Astrocyte of the spinal cord (primary cell): ENCODE results near the gene MAGI2.
A peak's percentile ranks its signal among the peaks of the same experiment; 100 is the strongest.

Source experiments
- DNase-seq: peaks from one replicate; pipeline ENCODE4 v3.0.0; 2011; ENCODE audit warnings: low read depth, low spot score
- H3K4me3 ChIP-seq: 2 replicates; pipeline ENCODE4 v1.5.1; 2011; ENCODE audit warnings: low read depth, mild to moderate bottlenecking, low read length, moderate library complexity
- in situ Hi-C: cut with HindIII; loops from 2 replicates; pipeline ENCODE4 v1.10.0; 2017; ENCODE audit warnings: low sequenced_read_pairs
- TF ChIP-seq, protein P1 (sequence below): IDR thresholded peaks from 2 replicates; pipeline ENCODE4 v1.5.1; 2012; ENCODE audit warnings: low read depth, mild to moderate bottlenecking, low read length, inconsistent platforms

MAGI2 gene

DNA sequence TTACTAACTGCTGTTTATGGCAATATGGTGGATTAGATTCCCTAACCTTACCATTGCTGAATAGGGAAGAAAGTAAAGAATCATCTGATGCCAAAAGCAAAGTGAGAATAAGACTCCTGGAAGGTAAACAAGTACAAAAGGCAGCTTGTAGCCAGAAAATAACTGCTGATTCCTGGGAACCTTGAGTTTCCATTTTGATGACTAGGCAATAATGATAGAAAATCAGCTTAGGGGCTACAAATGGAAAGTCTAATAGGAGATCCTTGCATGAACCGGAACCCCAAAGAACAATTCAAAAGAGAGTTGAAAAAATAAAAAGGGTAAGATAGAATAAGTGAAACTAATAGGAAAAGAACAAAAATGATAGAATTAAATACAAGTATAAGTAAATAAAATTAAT is 1338.5 kb downstream of the MAGI2 start:
- TF ChIP-seq, protein P1, sequence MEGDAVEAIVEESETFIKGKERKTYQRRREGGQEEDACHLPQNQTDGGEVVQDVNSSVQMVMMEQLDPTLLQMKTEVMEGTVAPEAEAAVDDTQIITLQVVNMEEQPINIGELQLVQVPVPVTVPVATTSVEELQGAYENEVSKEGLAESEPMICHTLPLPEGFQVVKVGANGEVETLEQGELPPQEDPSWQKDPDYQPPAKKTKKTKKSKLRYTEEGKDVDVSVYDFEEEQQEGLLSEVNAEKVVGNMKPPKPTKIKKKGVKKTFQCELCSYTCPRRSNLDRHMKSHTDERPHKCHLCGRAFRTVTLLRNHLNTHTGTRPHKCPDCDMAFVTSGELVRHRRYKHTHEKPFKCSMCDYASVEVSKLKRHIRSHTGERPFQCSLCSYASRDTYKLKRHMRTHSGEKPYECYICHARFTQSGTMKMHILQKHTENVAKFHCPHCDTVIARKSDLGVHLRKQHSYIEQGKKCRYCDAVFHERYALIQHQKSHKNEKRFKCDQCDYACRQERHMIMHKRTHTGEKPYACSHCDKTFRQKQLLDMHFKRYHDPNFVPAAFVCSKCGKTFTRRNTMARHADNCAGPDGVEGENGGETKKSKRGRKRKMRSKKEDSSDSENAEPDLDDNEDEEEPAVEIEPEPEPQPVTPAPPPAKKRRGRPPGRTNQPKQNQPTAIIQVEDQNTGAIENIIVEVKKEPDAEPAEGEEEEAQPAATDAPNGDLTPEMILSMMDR = no peak
- in situ Hi-C loops = no loop called here
- no peak overlapping the region for H3K4me3 ChIP-seq

DNA sequence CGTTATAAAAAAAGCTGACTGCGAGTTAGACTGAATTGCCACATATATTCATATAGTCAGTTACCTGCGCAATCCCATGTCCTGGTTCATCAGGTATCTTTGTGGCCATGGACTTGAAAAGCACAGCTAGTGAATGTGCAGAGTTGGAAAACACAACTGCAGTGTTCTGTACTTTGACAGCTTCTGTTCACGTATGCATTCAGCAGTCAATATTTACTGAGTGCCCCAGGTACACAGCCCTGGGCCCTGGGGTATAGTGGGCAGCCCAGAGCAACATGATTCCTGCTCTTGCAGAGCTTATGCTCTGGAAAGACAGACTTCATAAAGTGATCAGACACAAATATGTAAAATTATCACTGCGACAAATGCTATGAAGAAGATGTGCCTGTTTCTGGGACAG is 1341.0 kb downstream of the MAGI2 start:
- TF ChIP-seq, protein P1 = no peak
- no peak overlapping the region for H3K4me3 ChIP-seq
- in situ Hi-C loops = no loop called here
- DNase-seq = no peak

More for the DNA sequence above, 1338.5 kb downstream of the MAGI2 start:
- no peak for DNase-seq

DNA sequence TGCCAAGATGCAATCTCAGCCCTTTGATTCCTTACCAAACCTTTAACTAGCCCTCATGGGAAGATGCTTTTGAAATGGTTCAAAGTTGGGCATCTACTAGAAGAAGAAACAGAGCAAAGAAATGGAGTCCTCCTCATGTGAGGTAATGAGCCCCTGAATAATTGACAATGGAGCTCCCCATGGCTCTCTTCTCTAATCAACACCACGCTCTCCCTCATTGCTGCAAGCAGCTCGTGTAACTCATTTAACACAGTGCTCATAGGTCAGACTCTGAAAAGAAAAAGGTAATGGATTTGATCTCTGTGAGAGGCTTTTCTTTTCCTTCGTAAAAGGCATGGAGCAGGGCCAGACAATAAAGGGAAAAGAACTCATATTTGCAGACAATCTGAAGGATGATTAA is 1342.1 kb downstream of the MAGI2 start:
- H3K4me3 ChIP-seq = no peak overlapping the region
- TF ChIP-seq, protein P1 = no peak
- no peak for DNase-seq
- in situ Hi-C loops = no loop called here

DNA sequence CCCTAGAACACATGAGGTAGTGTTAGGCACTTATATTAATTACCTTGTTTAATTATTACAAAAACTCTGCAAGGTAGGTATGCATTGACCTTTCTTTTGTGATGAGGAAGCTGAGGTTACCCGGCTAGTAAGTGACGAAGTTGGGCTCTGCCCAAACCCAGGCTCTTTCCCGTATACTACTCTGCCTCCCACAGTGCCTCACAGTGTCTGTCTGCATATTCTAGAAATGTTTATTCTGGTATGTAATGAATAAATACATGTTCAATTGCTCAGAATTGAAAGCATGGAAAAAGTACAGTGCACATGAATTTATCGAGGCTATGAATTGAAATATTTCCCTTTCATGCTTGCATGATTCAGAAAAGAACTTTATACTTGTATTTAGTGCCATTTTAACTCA is 1350.0 kb downstream of the MAGI2 start:
- no peak for DNase-seq
- TF ChIP-seq, protein P1 = no peak
- no peak overlapping the region for H3K4me3 ChIP-seq
- in situ Hi-C loops = no loop called here

DNA sequence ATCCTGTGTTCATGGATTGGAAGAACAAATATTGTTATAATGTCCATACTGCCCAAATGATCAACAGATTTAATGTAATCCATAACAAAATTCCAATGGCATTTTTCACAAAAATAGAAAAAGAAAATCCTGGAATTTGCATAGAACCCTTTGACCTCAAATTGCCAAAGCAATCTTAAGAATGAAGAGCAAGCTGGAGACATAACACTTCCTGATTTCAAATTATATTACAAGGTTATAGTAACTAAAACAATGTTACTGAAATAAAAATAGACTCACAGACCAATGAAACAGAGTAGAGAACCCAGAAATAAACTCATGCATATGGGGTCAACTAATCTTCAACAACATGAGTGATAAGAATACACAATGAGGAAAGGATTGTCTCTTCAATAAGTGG is 1352.4 kb downstream of the MAGI2 start:
- in situ Hi-C loops = no loop called here

DNA sequence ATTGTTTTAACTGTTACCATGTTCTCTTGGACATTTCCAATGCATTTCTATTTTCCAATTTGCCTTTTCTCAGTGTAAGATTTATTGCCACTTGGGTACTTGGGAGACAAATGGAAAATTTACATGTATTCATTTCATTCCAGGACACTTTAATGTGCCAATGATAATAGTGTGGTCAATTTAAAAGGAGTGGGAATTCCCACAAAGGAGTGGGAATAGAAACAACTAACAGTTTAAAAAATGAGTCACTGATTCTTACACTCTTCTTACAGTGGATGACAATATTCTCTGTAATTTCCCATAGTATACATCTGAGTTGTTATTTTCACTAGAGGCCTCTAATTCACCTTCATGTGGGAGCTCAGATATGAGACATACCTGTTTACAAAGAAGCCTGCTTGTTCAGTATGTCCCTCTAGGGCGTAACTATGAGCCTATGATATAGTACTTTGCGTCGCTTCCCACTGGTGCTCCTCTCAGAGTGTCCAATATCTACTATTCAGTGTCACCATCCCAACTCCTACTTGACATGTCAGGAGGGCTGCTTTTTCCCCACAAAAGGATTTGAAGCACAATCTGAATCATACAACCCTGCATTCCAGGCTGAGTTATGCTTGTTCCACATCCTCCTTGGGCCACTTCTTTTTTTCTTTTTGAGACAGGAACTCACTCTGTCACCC is 1353.6 kb downstream of the MAGI2 start:
- TF ChIP-seq, protein P1 = no peak
- H3K4me3 ChIP-seq = no peak overlapping the region
- in situ Hi-C loops = no loop called here
- DNase-seq = peak; percentile 78

More for the DNA sequence above, 1352.4 kb downstream of the MAGI2 start:
- TF ChIP-seq, protein P1 = no peak
- H3K4me3 ChIP-seq = no peak overlapping the region
- DNase-seq = no peak

DNA sequence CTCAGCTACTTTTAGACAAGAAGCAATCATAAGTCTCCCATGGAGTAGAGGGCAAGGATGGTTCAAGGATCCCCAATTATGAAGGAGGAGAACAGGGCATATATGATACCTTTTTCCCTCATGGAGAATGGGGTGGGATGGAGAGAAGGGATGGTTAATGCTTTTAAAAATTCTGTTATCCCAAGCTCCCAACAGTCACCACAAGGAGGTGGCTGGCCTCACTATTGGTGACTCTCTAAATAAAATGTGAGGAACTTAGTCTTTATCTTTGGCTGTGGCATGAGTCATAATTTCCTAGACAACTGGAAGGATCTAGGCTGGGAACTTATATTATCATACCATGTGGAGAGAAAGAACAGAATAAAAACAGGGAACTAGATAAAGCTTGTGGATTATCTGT is 1357.9 kb downstream of the MAGI2 start:
- TF ChIP-seq, protein P1 = no peak
- H3K4me3 ChIP-seq = no peak overlapping the region
- DNase-seq = peak; percentile 55
- in situ Hi-C loops = no loop called here
